ENCODE results near the gene GALNT2. TPM values are rescaled to one million over a fixed set of nuclear protein-coding genes. Genes with fewer than 3 reads are reported as not detected.

GALNT2 gene
- total RNA-seq, 1 donor from 2014 or later, result 129 TPM

- Histone ChIP-seq H3K27ac (no peak overlapping the region), H3K36me3 (no peaks in the 10 kb centered on the region), H3K27me3 (no peaks in the 10 kb centered on the region), H3K4me3 (no peak overlapping the region), H3K4me1 (peaks cover 0 to 37% of the 10 kb centered on the region in 2 donors), H3K9me3 (no peaks in the 10 kb centered on the region)
- TF ChIP-seq CTCF (IDR thresholded peaks at IDR 0.05), result no peak
- intact Hi-C loops (cut with DNase I), result no loop called here
- DNase-seq (ENCODE audit: low spot score in 2 of 2), result no peak
These were observed 63.3 kb downstream of the GALNT2 start for GRCh38 chr1:230130172-230130944.

- H3K4me1 ChIP-seq, result peaks cover 3 to 32% of the 10 kb centered on the region in 2 donors
- intact Hi-C loops (cut with DNase I), result no loop called here
These were observed 64.4 kb downstream of the GALNT2 start for GRCh38 chr1:230131457-230131856.

GRCh38 chr1:230132758-230133157, 65.7 kb downstream of the GALNT2 start:
- Histone ChIP-seq H3K9me3 (no peaks in the 10 kb centered on the region), H3K27ac (no peak overlapping the region), H3K36me3 (no peaks in the 10 kb centered on the region), H3K4me3 (no peak overlapping the region), H3K4me1 (peaks cover 3 to 39% of the 10 kb centered on the region in 2 donors), H3K27me3 (no peaks in the 10 kb centered on the region)
- no peak for TF ChIP-seq CTCF (IDR thresholded peaks at IDR 0.05)
- intact Hi-C loops (cut with DNase I), result no loop called here
- no peak for DNase-seq (ENCODE audit: low spot score in 2 of 2)

More at GRCh38 chr1:230131457-230131856, 64.4 kb downstream of the GALNT2 start:
- DNase-seq (ENCODE audit: low spot score in 2 of 2), result no peak
- H3K36me3 ChIP-seq, result no peaks in the 10 kb centered on the region
- H3K4me3 ChIP-seq, result no peak overlapping the region
- H3K27ac ChIP-seq, result no peak overlapping the region
- H3K9me3 ChIP-seq, result no peaks in the 10 kb centered on the region
- no peak for TF ChIP-seq CTCF (IDR thresholded peaks at IDR 0.05)
- no peaks in the 10 kb centered on the region for H3K27me3 ChIP-seq

- intact Hi-C loops (cut with DNase I), result loop anchor here (2.0 kb wide), 1 partner anchor 25 kb away; no protein-coding TSS in a partner anchor
- Histone ChIP-seq H3K36me3 (no peaks in the 10 kb centered on the region), H3K4me3 (no peak overlapping the region), H3K27ac (no peak overlapping the region), H3K4me1 (peaks cover 3 to 33% of the 10 kb centered on the region in 2 donors), H3K9me3 (no peaks in the 10 kb centered on the region), H3K27me3 (no peaks in the 10 kb centered on the region)
- no peak for DNase-seq (ENCODE audit: low spot score in 2 of 2)
- no peak for TF ChIP-seq CTCF (IDR thresholded peaks at IDR 0.05)
These were observed 68.7 kb downstream of the GALNT2 start for GRCh38 chr1:230135726-230136125.

- Histone ChIP-seq H3K27me3 (no peaks in the 10 kb centered on the region), H3K4me3 (peak overlapping the region; percentile 23 to 40), H3K4me1 (peaks cover 3 to 31% of the 10 kb centered on the region in 2 donors), H3K27ac (peak overlapping the region; percentile 14 to 35), H3K36me3 (no peaks in the 10 kb centered on the region), H3K9me3 (no peaks in the 10 kb centered on the region)
- no peak for DNase-seq (ENCODE audit: low spot score in 2 of 2)
- TF ChIP-seq CTCF (IDR thresholded peaks at IDR 0.05), result no peak
- intact Hi-C loops (cut with DNase I), result loop anchor here (1.0 to 2.0 kb wide), 2 partner anchors 24 to 48 kb away; no protein-coding TSS in a partner anchor
These were observed 69.7 kb downstream of the GALNT2 start for GRCh38 chr1:230136453-230137336.
